Measurements from ENCODE around the gene STX17.

DNA sequence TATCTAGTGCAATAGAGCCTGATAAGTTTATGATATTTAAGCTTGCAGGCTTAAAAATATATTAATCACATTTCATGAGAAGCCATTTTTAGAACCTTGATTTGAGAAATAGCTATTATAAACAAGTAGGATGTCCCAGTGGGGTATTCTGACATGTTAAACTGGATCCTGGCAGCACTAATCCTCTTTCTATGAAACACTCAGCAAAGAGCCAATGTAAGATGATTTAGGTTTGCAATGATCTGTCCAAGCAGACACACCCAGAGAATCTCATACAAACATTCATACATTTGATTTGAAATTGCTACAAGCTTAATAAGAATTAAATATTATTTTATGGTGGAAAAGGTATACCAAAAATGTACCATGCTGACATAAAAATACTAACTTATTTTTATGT lies 105.8 kb downstream of the STX17 start:
- TF ChIP-seq GATA2 (IDR thresholded peaks at IDR 0.05; ENCODE audit: low read depth, low read length), result no peak
- no peak for TF ChIP-seq GATA3 (IDR thresholded peaks at IDR 0.05; ENCODE audit: low read depth, low read length)
